Ramos (cell line): Measurements from ENCODE around the gene NMBR.
"Not testable (repeated sequence)": the region's sequence is repeated elsewhere in the genome, so short reads cannot be mapped to it uniquely, and the experiment has no call there.

ENCODE experiments used
- in situ Hi-C: fragments of 300-500 bp; cut with MboI; formaldehyde crosslinking; loops from one replicate; pipeline ENCODE4 v1.14.3; 2022; ENCODE audit warnings: low sequenced_read_pairs; ENCODE audit not compliant: unreplicated experiment

The NMBR gene

GRCh38 chr6:142071981-142072380, 74.9 kb downstream of the NMBR start:
- in situ Hi-C loops = no loop called here

- in situ Hi-C loops = no loop called here
These were observed 78.5 kb downstream of the NMBR start for GRCh38 chr6:142068416-142068815.

GRCh38 chr6:142062861-142063260, 84.1 kb downstream of the NMBR start:
- in situ Hi-C loops = not testable (repeated sequence)

GRCh38 chr6:142058551-142059290, 88.2 kb downstream of the NMBR start:
- in situ Hi-C loops = no loop called here

- in situ Hi-C loops = no loop called here
These were observed 91.7 kb downstream of the NMBR start for GRCh38 chr6:142055219-142055618.

GRCh38 chr6:142051404-142051803, 95.5 kb downstream of the NMBR start:
- in situ Hi-C loops = no loop called here

- in situ Hi-C loops = no loop called here
These were observed 98.3 kb downstream of the NMBR start for GRCh38 chr6:142048593-142048980.

GRCh38 chr6:142047934-142048592, 98.9 kb downstream of the NMBR start:
- in situ Hi-C loops = no loop called here

GRCh38 chr6:142045380-142046278, 101.3 kb downstream of the NMBR start:
- in situ Hi-C loops = no loop called here

GRCh38 chr6:142035890-142036289, 111.0 kb downstream of the NMBR start:
- in situ Hi-C loops = no loop called here

GRCh38 chr6:142031035-142031434, 115.9 kb downstream of the NMBR start:
- in situ Hi-C loops = no loop called here

GRCh38 chr6:142030115-142030619, 116.8 kb downstream of the NMBR start:
- in situ Hi-C loops = no loop called here

- in situ Hi-C loops = no loop called here
These were observed 118.4 kb downstream of the NMBR start for GRCh38 chr6:142028527-142028926.

- in situ Hi-C loops = not testable (repeated sequence)
These were observed 119.1 kb downstream of the NMBR start for GRCh38 chr6:142027804-142028203.

GRCh38 chr6:142027074-142027473, 119.8 kb downstream of the NMBR start:
- in situ Hi-C loops = no loop called here

- in situ Hi-C loops = no loop called here
These were observed 120.5 kb downstream of the NMBR start for GRCh38 chr6:142026471-142026870.
